Brain microvascular endothelial cell (primary cell): ENCODE results near the gene CDX2.
"Not testable (repeated sequence)": the region's sequence is repeated elsewhere in the genome, so short reads cannot be mapped to it uniquely, and the experiment has no call there.

Experiments used
- DNase-seq: peaks from one replicate; pipeline ENCODE4 v3.0.0-alpha.2; 2020
- H3K27ac ChIP-seq: fragments of 250-450 bp; sonication (Bioruptor Pico); 2 replicates; pipeline ENCODE4 v1.5.1; 2020; ENCODE audit warnings: mild to moderate bottlenecking, moderate library complexity
- H3K27me3 ChIP-seq: fragments of 250-450 bp; sonication (Bioruptor Pico); replicated peaks from 2 replicates; pipeline ENCODE4 v1.5.1; 2020; ENCODE audit warnings: mild to moderate bottlenecking
- H3K36me3 ChIP-seq: fragments of 250-450 bp; sonication (Bioruptor Pico); replicated peaks from 2 replicates; pipeline ENCODE4 v1.5.1; 2020; ENCODE audit warnings: mild to moderate bottlenecking
- H3K4me3 ChIP-seq: 2 replicates; pipeline ENCODE4 v1.5.1; 2011; ENCODE audit warnings: low read depth, mild to moderate bottlenecking, control low read depth, low read length, moderate library complexity
- CTCF ChIP-seq: IDR thresholded peaks from 2 replicates; pipeline ENCODE4 v1.5.1; 2011; ENCODE audit warnings: low read depth, mild to moderate bottlenecking, moderate library complexity, low read length, control low read depth, inconsistent platforms; ENCODE audit errors: missing control alignments
- in situ Hi-C: cut with HindIII; loops from 2 replicates; pipeline ENCODE4 v1.10.0; 2017; ENCODE audit warnings: low sequenced_read_pairs, low pct_ligation_motif_present

CDX2 gene

GRCh38 chr13:27964741-27965323, 4.3 kb downstream of the CDX2 start:
- Histone ChIP-seq H3K27ac (no peak overlapping the region), H3K4me3 (no peak overlapping the region), H3K36me3 (no peaks in the 10 kb centered on the region), H3K27me3 (peaks cover 94% of the 10 kb centered on the region)
- no peak for DNase-seq
- no peak for TF ChIP-seq CTCF
- in situ Hi-C loops = no loop called here

GRCh38 chr13:27964206-27964605, 4.9 kb downstream of the CDX2 start:
- H3K27ac ChIP-seq, in situ Hi-C loops, H3K4me3 ChIP-seq, DNase-seq, H3K36me3 ChIP-seq: not testable (repeated sequence)
- H3K27me3 ChIP-seq = peaks cover 94% of the 10 kb centered on the region

- Histone ChIP-seq H3K36me3 (no peaks in the 10 kb centered on the region), H3K4me3 (no peak overlapping the region), H3K27me3 (peaks cover 94% of the 10 kb centered on the region), H3K27ac (no peak overlapping the region)
- DNase-seq = no peak
- TF ChIP-seq CTCF = no peak
- in situ Hi-C loops = no loop called here
Measured at GRCh38 chr13:27963491-27963890, 5.6 kb downstream of the CDX2 start.

GRCh38 chr13:27962982-27963381, 6.1 kb downstream of the CDX2 start:
- Histone ChIP-seq H3K27me3 (peaks cover 94% of the 10 kb centered on the region), H3K4me3 (no peak overlapping the region), H3K27ac (no peak overlapping the region), H3K36me3 (no peaks in the 10 kb centered on the region)
- DNase-seq = no peak
- no peak for TF ChIP-seq CTCF
- in situ Hi-C loops = no loop called here

- Histone ChIP-seq H3K27ac (no peak overlapping the region), H3K36me3 (no peaks in the 10 kb centered on the region), H3K27me3 (peaks cover 91% of the 10 kb centered on the region), H3K4me3 (no peak overlapping the region)
- in situ Hi-C loops = no loop called here
- TF ChIP-seq CTCF = no peak
- no peak for DNase-seq
Measured at GRCh38 chr13:27962128-27962841, 6.8 kb downstream of the CDX2 start.

GRCh38 chr13:27961227-27962085, 7.7 kb downstream of the CDX2 start:
- no peak for DNase-seq
- in situ Hi-C loops = no loop called here
- Histone ChIP-seq H3K27ac (no peak overlapping the region), H3K4me3 (no peak overlapping the region), H3K36me3 (no peaks in the 10 kb centered on the region), H3K27me3 (peaks cover 89% of the 10 kb centered on the region)
- no peak for TF ChIP-seq CTCF
